RWPE2 (cell line): Measurements from ENCODE around the gene TCP11.

Experiments used
- ATAC-seq: fragments of 200-7000 bp; cut with Tn5 transposase; 3 replicates; pipeline ENCODE4 v1.9.1; 2021; ENCODE audit warnings: low read depth
- DNase-seq: peaks from one replicate; pipeline ENCODE4 v3.0.0-alpha.2; 2020; ENCODE audit warnings: low spot score
- H3K27ac ChIP-seq: fragments of 450-650 bp; 2 replicates; pipeline ENCODE4 v1.5.1; 2017; ENCODE audit warnings: mild to moderate bottlenecking; ENCODE audit not compliant: poor library complexity, severe bottlenecking
- H3K27me3 ChIP-seq: fragments of 250-450 bp; sonication (Bioruptor Pico); 2 replicates; pipeline ENCODE4 v1.5.1; 2021; ENCODE audit warnings: mild to moderate bottlenecking, moderate library complexity; ENCODE audit not compliant: insufficient read depth, poor library complexity, severe bottlenecking
- H3K36me3 ChIP-seq: fragments of 250-450 bp; sonication (Bioruptor Pico); 2 replicates; pipeline ENCODE4 v1.5.1; 2020; ENCODE audit warnings: low read depth, mild to moderate bottlenecking, moderate library complexity
- H3K4me1 ChIP-seq: fragments of 250-450 bp; sonication (Bioruptor Pico); 2 replicates; pipeline ENCODE4 v1.5.1; 2021; ENCODE audit warnings: mild to moderate bottlenecking, moderate library complexity; ENCODE audit not compliant: insufficient read depth, poor library complexity, severe bottlenecking
- H3K4me3 ChIP-seq: fragments of 250-450 bp; sonication (Bioruptor Pico); 2 replicates; pipeline ENCODE4 v1.5.1; 2021; ENCODE audit warnings: mild to moderate bottlenecking, moderate library complexity; ENCODE audit not compliant: severe bottlenecking
- H3K9me3 ChIP-seq: fragments of 250-450 bp; sonication (Bioruptor Pico); 2 replicates; pipeline ENCODE4 v1.5.1; 2021; ENCODE audit warnings: mild to moderate bottlenecking, moderate library complexity; ENCODE audit not compliant: severe bottlenecking
- CTCF ChIP-seq: fragments of 450-650 bp; IDR thresholded peaks from one replicate; pipeline ENCODE4 v1.5.1; 2017; ENCODE audit warnings: mild to moderate bottlenecking, moderate library complexity; ENCODE audit not compliant: poor library complexity, severe bottlenecking

Gene TCP11

GRCh38 chr6:35158520-35158919 is 17.4 kb upstream of the TCP11 start:
- no peak for DNase-seq
- Histone ChIP-seq H3K36me3 (no peaks in the 10 kb centered on the region), H3K4me1 (no peaks in the 10 kb centered on the region), H3K27me3 (no peaks in the 10 kb centered on the region), H3K27ac (no peak overlapping the region), H3K9me3 (no peaks in the 10 kb centered on the region), H3K4me3 (no peak overlapping the region)
- TF ChIP-seq CTCF = no peak
- no peak for ATAC-seq

GRCh38 chr6:35154947-35155346 is 13.8 kb upstream of the TCP11 start:
- no peaks in the 10 kb centered on the region for H3K9me3 ChIP-seq
- no peak overlapping the region for H3K4me3 ChIP-seq
- ATAC-seq (no peak), DNase-seq (no peak)
- H3K4me1 ChIP-seq = peaks cover 6% of the 10 kb centered on the region
- no peak for TF ChIP-seq CTCF
- H3K36me3 ChIP-seq = no peaks in the 10 kb centered on the region
- H3K27ac ChIP-seq = no peak overlapping the region
- no peaks in the 10 kb centered on the region for H3K27me3 ChIP-seq

DNA sequence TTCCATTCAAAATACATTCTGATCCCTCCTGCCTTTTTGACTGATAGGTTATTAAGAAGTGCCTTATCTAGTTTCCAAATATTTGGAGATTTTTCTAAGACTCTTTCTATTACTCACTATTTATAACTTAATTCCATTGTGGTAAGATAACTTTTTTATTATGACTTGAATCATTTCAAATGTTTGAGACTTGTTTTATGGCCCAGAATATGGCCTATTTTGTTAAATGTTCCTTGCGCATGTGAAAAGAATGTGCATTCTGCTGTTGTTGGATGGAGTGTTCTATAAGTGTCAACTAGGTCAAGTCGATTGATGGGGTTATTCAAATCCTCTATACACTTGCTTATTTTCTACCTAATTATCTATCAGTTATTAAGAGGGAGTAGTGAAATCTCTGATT is 13.1 kb upstream of the TCP11 start:
- TF ChIP-seq CTCF = no peak
- no peak for DNase-seq
- peaks cover 6% of the 10 kb centered on the region for H3K4me1 ChIP-seq
- H3K36me3 ChIP-seq = no peaks in the 10 kb centered on the region
- no peak for ATAC-seq
- H3K4me3 ChIP-seq = no peak overlapping the region
- no peak overlapping the region for H3K27ac ChIP-seq
- no peaks in the 10 kb centered on the region for H3K9me3 ChIP-seq
- no peaks in the 10 kb centered on the region for H3K27me3 ChIP-seq

- ATAC-seq = no peak
- H3K27ac ChIP-seq = no peak overlapping the region
- no peaks in the 10 kb centered on the region for H3K9me3 ChIP-seq
- H3K4me3 ChIP-seq = no peak overlapping the region
- H3K4me1 ChIP-seq = peaks cover 6% of the 10 kb centered on the region
- H3K36me3 ChIP-seq = no peaks in the 10 kb centered on the region
- no peaks in the 10 kb centered on the region for H3K27me3 ChIP-seq
- TF ChIP-seq CTCF = no peak
- no peak for DNase-seq
Measured at GRCh38 chr6:35152067-35152707, 11.0 kb upstream of the TCP11 start.

DNA sequence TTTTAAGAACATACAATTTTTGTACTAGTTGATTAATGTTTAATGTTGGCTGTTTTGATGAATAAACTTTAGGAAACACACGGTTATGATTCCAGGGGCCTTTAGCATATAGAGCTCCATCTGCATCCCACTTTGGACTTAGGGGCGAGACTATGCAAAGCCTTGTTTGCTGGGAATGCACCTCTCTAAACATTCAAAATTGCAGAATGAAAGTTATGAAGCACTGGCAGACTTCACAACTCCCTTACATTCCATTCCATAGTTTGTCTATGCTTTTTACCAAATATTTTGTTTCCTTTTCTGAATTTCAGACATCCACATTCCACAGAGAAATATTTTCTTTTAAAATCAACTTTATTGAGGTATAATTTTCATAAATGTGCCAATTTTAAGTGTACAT is 10.3 kb upstream of the TCP11 start:
- H3K27me3 ChIP-seq = no peaks in the 10 kb centered on the region
- no peak overlapping the region for H3K27ac ChIP-seq
- no peaks in the 10 kb centered on the region for H3K9me3 ChIP-seq
- ATAC-seq = no peak
- peaks cover 6% of the 10 kb centered on the region for H3K4me1 ChIP-seq
- no peaks in the 10 kb centered on the region for H3K36me3 ChIP-seq
- DNase-seq = no peak
- H3K4me3 ChIP-seq = no peak overlapping the region
- TF ChIP-seq CTCF = no peak
